ENCODE results near the gene G2E3. TPM values are rescaled to one million over a fixed set of nuclear protein-coding genes. Genes with fewer than 3 reads are reported as not detected.

Gene G2E3
- total and polyA plus RNA-seq, 11 donors, result 2.4 to 10.2 (median 6.8) TPM

DNA sequence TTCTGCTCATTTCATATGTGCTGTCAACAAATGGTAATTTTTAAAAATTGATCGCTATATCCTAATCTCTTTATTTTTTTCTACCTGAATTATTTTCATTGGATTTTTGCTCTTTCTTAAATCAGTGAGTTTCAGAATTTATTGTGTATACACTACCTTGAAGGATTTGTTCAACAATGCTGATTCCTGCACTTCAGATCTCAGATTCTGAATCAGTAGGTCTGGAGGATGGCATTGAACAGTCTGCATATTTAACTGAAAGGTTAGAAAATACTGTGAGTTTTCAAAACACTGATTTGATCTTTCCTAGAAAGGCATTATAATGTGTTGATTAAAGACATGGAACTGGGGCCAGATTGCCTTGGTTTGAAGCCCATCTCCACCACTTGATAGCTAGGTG lies 1.6 kb downstream of the G2E3 start:
- WGBS, 4 donors, result 93 to 96% (median 94%) methylated on average over 1 of the region's 1 CpG
- DNase-seq (no peak), ATAC-seq (no peak)
- no peaks in the 10 kb centered on the region for H3K27me3 ChIP-seq
- TF ChIP-seq, protein P1, sequence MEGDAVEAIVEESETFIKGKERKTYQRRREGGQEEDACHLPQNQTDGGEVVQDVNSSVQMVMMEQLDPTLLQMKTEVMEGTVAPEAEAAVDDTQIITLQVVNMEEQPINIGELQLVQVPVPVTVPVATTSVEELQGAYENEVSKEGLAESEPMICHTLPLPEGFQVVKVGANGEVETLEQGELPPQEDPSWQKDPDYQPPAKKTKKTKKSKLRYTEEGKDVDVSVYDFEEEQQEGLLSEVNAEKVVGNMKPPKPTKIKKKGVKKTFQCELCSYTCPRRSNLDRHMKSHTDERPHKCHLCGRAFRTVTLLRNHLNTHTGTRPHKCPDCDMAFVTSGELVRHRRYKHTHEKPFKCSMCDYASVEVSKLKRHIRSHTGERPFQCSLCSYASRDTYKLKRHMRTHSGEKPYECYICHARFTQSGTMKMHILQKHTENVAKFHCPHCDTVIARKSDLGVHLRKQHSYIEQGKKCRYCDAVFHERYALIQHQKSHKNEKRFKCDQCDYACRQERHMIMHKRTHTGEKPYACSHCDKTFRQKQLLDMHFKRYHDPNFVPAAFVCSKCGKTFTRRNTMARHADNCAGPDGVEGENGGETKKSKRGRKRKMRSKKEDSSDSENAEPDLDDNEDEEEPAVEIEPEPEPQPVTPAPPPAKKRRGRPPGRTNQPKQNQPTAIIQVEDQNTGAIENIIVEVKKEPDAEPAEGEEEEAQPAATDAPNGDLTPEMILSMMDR (IDR thresholded peaks at IDR 0.05), result no peak
- no peak for TF ChIP-seq POLR2A (IDR thresholded peaks at IDR 0.05)
- peaks cover 0 to 4% (median 0%) of the 10 kb centered on the region in 9 donors for H3K36me3 ChIP-seq
- no peaks in the 10 kb centered on the region for H3K9me3 ChIP-seq
- peak overlapping the region in 3 of 12 donors; percentile 72 to 93 (median 87) for H3K4me3 ChIP-seq
- no peak overlapping the region for H3K27ac ChIP-seq
- intact Hi-C loops (cut with DNase I), result no loop called here
- peaks cover 0 to 20% (median 7%) of the 10 kb centered on the region in 12 donors for H3K4me1 ChIP-seq

- H3K9me3 ChIP-seq, result no peaks in the 10 kb centered on the region
- H3K36me3 ChIP-seq, result peaks cover 0 to 4% (median 0%) of the 10 kb centered on the region in 9 donors
- no peak for ATAC-seq
- no peak overlapping the region for H3K4me3 ChIP-seq
- H3K4me1 ChIP-seq, result peaks cover 0 to 28% (median 7%) of the 10 kb centered on the region in 12 donors
- no peak for DNase-seq
- intact Hi-C loops (cut with DNase I), result no loop called here
- H3K27ac ChIP-seq, result no peak overlapping the region
- H3K27me3 ChIP-seq, result no peaks in the 10 kb centered on the region
- no peak for TF ChIP-seq POLR2A (IDR thresholded peaks at IDR 0.05)
- TF ChIP-seq, protein P1 (IDR thresholded peaks at IDR 0.05), result no peak
- WGBS, 4 donors, result 96 to 100% (median 98%) methylated on average over 2 of the region's 2 CpGs
These were observed 5.4 kb downstream of the G2E3 start for GRCh38 chr14:30564235-30564867.

DNA sequence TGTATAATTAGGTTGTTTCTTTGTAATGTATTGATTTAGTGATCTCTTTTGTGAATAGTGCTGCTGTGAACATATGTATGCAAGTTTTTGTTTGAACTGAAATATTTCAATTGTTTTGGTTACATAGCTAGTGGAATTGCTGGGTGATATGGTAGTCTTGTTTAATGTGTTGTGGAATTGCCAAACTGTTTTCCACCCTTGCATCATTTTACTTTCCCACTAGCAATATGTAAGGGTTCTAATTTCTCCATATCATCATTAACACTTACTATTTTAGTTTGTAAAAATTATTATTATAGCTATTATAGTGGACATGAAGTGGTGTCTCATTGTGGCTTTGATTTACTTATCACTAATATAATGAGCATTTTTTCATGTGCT lies 5.9 kb downstream of the G2E3 start:
- Histone ChIP-seq H3K9me3 (no peaks in the 10 kb centered on the region), H3K27ac (no peak overlapping the region), H3K36me3 (peaks cover 0 to 4% (median 0%) of the 10 kb centered on the region in 9 donors), H3K27me3 (no peaks in the 10 kb centered on the region), H3K4me1 (peaks cover 0 to 29% (median 6%) of the 10 kb centered on the region in 12 donors), H3K4me3 (no peak overlapping the region)
- intact Hi-C loops (cut with DNase I), result no loop called here
- TF ChIP-seq, protein P1 (IDR thresholded peaks at IDR 0.05), result no peak
- TF ChIP-seq POLR2A (IDR thresholded peaks at IDR 0.05), result no peak
- DNase-seq, result no peak
- no peak for ATAC-seq

GRCh38 chr14:30569216-30569902 lies 10.4 kb downstream of the G2E3 start:
- Histone ChIP-seq H3K27me3 (no peaks in the 10 kb centered on the region), H3K4me3 (no peak overlapping the region), H3K36me3 (no peaks in the 10 kb centered on the region), H3K9me3 (no peaks in the 10 kb centered on the region), H3K4me1 (peaks cover 0 to 26% (median 0%) of the 10 kb centered on the region in 12 donors), H3K27ac (no peak overlapping the region)
- DNase-seq, result no peak
- intact Hi-C loops (cut with DNase I), result no loop called here
- TF ChIP-seq, protein P1 (IDR thresholded peaks at IDR 0.05), result no peak
- TF ChIP-seq POLR2A (IDR thresholded peaks at IDR 0.05), result no peak
- WGBS, 4 donors, result 63 to 79% (median 74%) methylated on average over 2 of the region's 2 CpGs
- ATAC-seq, result no peak
